Tibial nerve (tissue), 4 donors: ENCODE measurements around the gene FAM131A. TPM values are rescaled to one million over a fixed set of nuclear protein-coding genes. Genes with fewer than 3 reads are reported as not detected.

Experiments
- DNase-seq, 2 donors: peaks; one replicate each; pipeline ENCODE4 v3.0.0-alpha.2; 2019; ENCODE audit warnings: low spot score in 2 of 2
- H3K27ac ChIP-seq, 4 donors: fragments of 200-600 bp; sonication (generic) in 3 of 4; one replicate each; pipeline ENCODE4 v1.5.1; 2017 to 2019; ENCODE audit warnings: mild to moderate bottlenecking in 1 of 4
- H3K27me3 ChIP-seq, 2 donors: fragments of 200-600 bp; sonication (generic) in 1 of 2; one replicate each; pipeline versions ENCODE4 v1.5.1 to v1.6.0; 2017 to 2019
- H3K36me3 ChIP-seq, 3 donors: fragments of 200-600 bp; sonication (generic); one replicate each; pipeline ENCODE4 v1.5.1; 2018 to 2019
- H3K4me1 ChIP-seq, 4 donors: fragments of 200-600 bp; sonication (generic) in 3 of 4; one replicate each; pipeline ENCODE4 v1.5.1; 2017 to 2019
- H3K4me3 ChIP-seq, 4 donors: fragments of 200-600 bp; sonication (generic) in 3 of 4; one replicate each; pipeline ENCODE4 v1.5.1; 2017 to 2019; ENCODE audit warnings: mild to moderate bottlenecking in 1 of 4, moderate library complexity in 1 of 4
- H3K9me3 ChIP-seq, 4 donors: fragments of 200-600 bp; sonication (generic) in 3 of 4; one replicate each; pipeline ENCODE4 v1.5.1; 2017 to 2019
- CTCF ChIP-seq, 5 experiments: fragments of 200-600 bp in 3 of 5; fragments of 450-650 bp in 2 of 5; sonication (generic) in 3 of 5; IDR thresholded peaks; one replicate each; pipeline ENCODE4 v1.5.1; 2016 to 2019; ENCODE audit warnings: antibody characterized with exemption in 5 of 5, mild to moderate bottlenecking in 3 of 5, moderate library complexity in 2 of 5
- EP300 ChIP-seq, 2 donors: sonication (generic); formaldehyde crosslinking; IDR thresholded peaks; one replicate each; pipeline ENCODE4 v1.6.1; 2017; ENCODE audit warnings: antibody characterized with exemption in 2 of 2, mild to moderate bottlenecking in 1 of 2
- POLR2A ChIP-seq, 2 donors: fragments of 450-650 bp; IDR thresholded peaks; one replicate each; pipeline ENCODE4 v1.6.1; 2017; ENCODE audit warnings: antibody characterized with exemption in 2 of 2, mild to moderate bottlenecking in 2 of 2, moderate library complexity in 2 of 2
- WGBS, 2 donors: methylation state at CpG; one replicate each; pipeline ENCODE4 v1.1.5; 2018; 5-methylcytosine and 5-hydroxymethylcytosine counted together
- total RNA-seq, 4 donors: library from RNA; depleted of rRNA; stranded (reverse); fragments of >200 nt; gene quantifications; one replicate each; pipeline ENCODE4 v1.1.0, GENCODE V29; 2016

FAM131A gene
- total RNA-seq, 4 donors from 2014 or later = 35.0 to 45.3 (median 39.6) TPM

GRCh38 chr3:184358124-184358767 lies 20.8 kb downstream of the FAM131A start:
- 85 to 93% methylated on average over 12 of the region's 12 CpGs for WGBS, 2 donors
- H3K36me3 ChIP-seq = peaks cover 0 to 53% (median 0%) of the 10 kb centered on the region in 3 donors
- no peak for TF ChIP-seq EP300 (IDR thresholded peaks at IDR 0.05)
- TF ChIP-seq POLR2A (IDR thresholded peaks at IDR 0.05) = no peak
- no peak for TF ChIP-seq CTCF (IDR thresholded peaks at IDR 0.05)
- H3K9me3 ChIP-seq = no peaks in the 10 kb centered on the region
- H3K27me3 ChIP-seq = no peaks in the 10 kb centered on the region
- H3K4me1 ChIP-seq = peaks cover 0 to 60% (median 16%) of the 10 kb centered on the region in 4 donors
- peak overlapping the region in 2 of 4 donors; percentile 92 to 100 for H3K27ac ChIP-seq
- DNase-seq = no peak
- H3K4me3 ChIP-seq = peak overlapping the region in 1 of 4 donors; percentile 65

GRCh38 chr3:184358921-184359350 lies 21.5 kb downstream of the FAM131A start:
- Histone ChIP-seq H3K9me3 (no peaks in the 10 kb centered on the region), H3K27me3 (no peaks in the 10 kb centered on the region), H3K27ac (peak overlapping the region in 3 of 4 donors; percentile 21 to 100 (median 92)), H3K4me3 (peak overlapping the region in 1 of 4 donors; percentile 65), H3K4me1 (peaks cover 0 to 66% (median 21%) of the 10 kb centered on the region in 4 donors), H3K36me3 (peaks cover 0 to 46% (median 0%) of the 10 kb centered on the region in 3 donors)
- 52 to 54% methylated on average over 14 of the region's 14 CpGs for WGBS, 2 donors
- no peak for DNase-seq
- TF ChIP-seq POLR2A (IDR thresholded peaks at IDR 0.05) (no peak), EP300 (IDR thresholded peaks at IDR 0.05) (peak in 1 of 2 donors; percentile 54)

- WGBS, 2 donors = 38 to 50% methylated on average over 8 to 9 of the region's 9 CpGs
- Histone ChIP-seq H3K36me3 (peaks cover 0 to 44% (median 0%) of the 10 kb centered on the region in 3 donors), H3K27me3 (no peaks in the 10 kb centered on the region), H3K4me3 (peak overlapping the region; percentile 65 to 98 (median 93)), H3K4me1 (peaks cover 0 to 69% (median 25%) of the 10 kb centered on the region in 4 donors), H3K9me3 (no peaks in the 10 kb centered on the region), H3K27ac (peak overlapping the region; percentile 57 to 100 (median 94))
- TF ChIP-seq CTCF (IDR thresholded peaks at IDR 0.05) = no peak
- TF ChIP-seq POLR2A (IDR thresholded peaks at IDR 0.05) = no peak
- TF ChIP-seq EP300 (IDR thresholded peaks at IDR 0.05) = no peak
- DNase-seq = no peak
Measured at GRCh38 chr3:184359610-184360009, 22.2 kb downstream of the FAM131A start.

GRCh38 chr3:184360070-184360928 lies 22.9 kb downstream of the FAM131A start:
- WGBS, 2 donors = 40 to 43% methylated on average over 12 of the region's 12 CpGs
- DNase-seq = no peak
- TF ChIP-seq EP300 (IDR thresholded peaks at IDR 0.05) (no peak), CTCF (IDR thresholded peaks at IDR 0.05) (no peak), POLR2A (IDR thresholded peaks at IDR 0.05) (no peak)
- H3K27me3 ChIP-seq = no peaks in the 10 kb centered on the region
- peaks cover 0 to 67% (median 27%) of the 10 kb centered on the region in 4 donors for H3K4me1 ChIP-seq
- H3K4me3 ChIP-seq = peak overlapping the region; percentile 65 to 98 (median 93)
- peak overlapping the region; percentile 92 to 100 (median 98) for H3K27ac ChIP-seq
- peaks cover 0 to 44% (median 0%) of the 10 kb centered on the region in 3 donors for H3K36me3 ChIP-seq
- no peaks in the 10 kb centered on the region for H3K9me3 ChIP-seq

GRCh38 chr3:184360929-184361531 lies 23.6 kb downstream of the FAM131A start:
- 4 to 18% methylated on average over 7 to 24 of the region's 24 CpGs for WGBS, 2 donors

More at GRCh38 chr3:184360929-184361531, 23.6 kb downstream of the FAM131A start:
- H3K9me3 ChIP-seq = no peaks in the 10 kb centered on the region
- H3K27me3 ChIP-seq = no peaks in the 10 kb centered on the region
- no peak for TF ChIP-seq CTCF (IDR thresholded peaks at IDR 0.05)
- TF ChIP-seq POLR2A (IDR thresholded peaks at IDR 0.05) = no peak
- TF ChIP-seq EP300 (IDR thresholded peaks at IDR 0.05) = no peak
- peak overlapping the region; percentile 65 to 98 (median 93) for H3K4me3 ChIP-seq
- H3K27ac ChIP-seq = peak overlapping the region; percentile 92 to 100 (median 98)
- peaks cover 0 to 42% (median 0%) of the 10 kb centered on the region in 3 donors for H3K36me3 ChIP-seq
- DNase-seq = no peak
- H3K4me1 ChIP-seq = peaks cover 0 to 59% (median 27%) of the 10 kb centered on the region in 4 donors
